H9 (cell line): Measurements from ENCODE around the gene IGF2BP3. TPM values are rescaled to one million over a fixed set of nuclear protein-coding genes. Genes with fewer than 3 reads are reported as not detected.

Experiments
- DNase-seq: peaks from one replicate; pipeline ENCODE4 v3.0.0-alpha.2; 2017
- H2AFZ ChIP-seq: one replicate; pipeline ENCODE4 v1.6.1; 2013; ENCODE audit warnings: mild to moderate bottlenecking, low read length, control low read depth, moderate library complexity
- H2AK5ac ChIP-seq: 2 replicates; pipeline ENCODE4 v1.6.1; 2013; ENCODE audit warnings: low read length, control low read depth, mixed read lengths; ENCODE audit not compliant: insufficient read length
- H2BK120ac ChIP-seq: one replicate; pipeline ENCODE4 v1.6.1; 2013; ENCODE audit warnings: low read depth, mild to moderate bottlenecking, low read length, control low read depth, inconsistent platforms; ENCODE audit not compliant: poor library complexity, severe bottlenecking
- H2BK12ac ChIP-seq: 2 replicates; pipeline ENCODE4 v1.6.1; 2013; ENCODE audit warnings: low read length, control low read depth, mixed read lengths, low read depth; ENCODE audit not compliant: insufficient read length
- H2BK15ac ChIP-seq: 2 replicates; pipeline ENCODE4 v1.6.1; 2013; ENCODE audit warnings: low read depth, low read length, control low read depth
- H2BK20ac ChIP-seq: one replicate; pipeline ENCODE4 v1.6.1; 2013; ENCODE audit warnings: low read depth, mild to moderate bottlenecking, low read length, control low read depth, inconsistent platforms; ENCODE audit not compliant: poor library complexity, severe bottlenecking
- H2BK5ac ChIP-seq: 2 replicates; pipeline ENCODE4 v1.6.1; 2013; ENCODE audit warnings: low read length, control low read depth, mixed read lengths; ENCODE audit not compliant: insufficient read length
- H3K14ac ChIP-seq: 2 replicates; pipeline ENCODE4 v1.6.1; 2013; ENCODE audit warnings: low read length, control low read depth; ENCODE audit not compliant: insufficient read depth
- H3K18ac ChIP-seq: 2 replicates; pipeline ENCODE4 v1.6.1; 2013; ENCODE audit warnings: low read depth, mild to moderate bottlenecking, mixed read lengths, low read length, control low read depth; ENCODE audit not compliant: insufficient read length
- H3K23ac ChIP-seq: 2 replicates; pipeline ENCODE4 v1.6.1; 2013; ENCODE audit warnings: low read length, control low read depth, mixed read lengths, low read depth; ENCODE audit not compliant: insufficient read length
- H3K23me2 ChIP-seq: 2 replicates; pipeline ENCODE4 v1.6.1; 2013; ENCODE audit warnings: low read depth, mild to moderate bottlenecking, mixed read lengths, low read length, control low read depth; ENCODE audit not compliant: insufficient read length, poor library complexity, severe bottlenecking
- H3K27ac ChIP-seq: 2 replicates; pipeline ENCODE4 v1.5.1; 2013; ENCODE audit warnings: low read length, control low read depth, mixed read lengths, low read depth; ENCODE audit not compliant: insufficient read length
- H3K27me3 ChIP-seq: 2 replicates; pipeline ENCODE4 v1.6.1; 2013; ENCODE audit warnings: low read length, control low read depth, inconsistent platforms; ENCODE audit not compliant: insufficient read depth
- H3K4ac ChIP-seq: 2 replicates; pipeline ENCODE4 v1.6.1; 2013; ENCODE audit warnings: low read depth, mild to moderate bottlenecking, control low read depth, inconsistent platforms, low read length, moderate library complexity
- H3K4me1 ChIP-seq: 2 replicates; pipeline ENCODE4 v1.6.1; 2013; ENCODE audit warnings: low read length, control low read depth, inconsistent platforms; ENCODE audit not compliant: insufficient read depth
- H3K4me2 ChIP-seq: 2 replicates; pipeline ENCODE4 v1.6.1; 2013; ENCODE audit warnings: low read length, control low read depth, mixed read lengths; ENCODE audit not compliant: insufficient read length, insufficient read depth
- H3K56ac ChIP-seq: 2 replicates; pipeline ENCODE4 v1.6.1; 2013; ENCODE audit warnings: low read depth, mild to moderate bottlenecking, mixed read lengths, low read length, control low read depth; ENCODE audit not compliant: insufficient read length
- H3K79me1 ChIP-seq: 2 replicates; pipeline ENCODE4 v1.6.1; 2013; ENCODE audit warnings: low read depth, mild to moderate bottlenecking, moderate library complexity, low read length, control low read depth, inconsistent platforms; ENCODE audit not compliant: insufficient read depth, poor library complexity, severe bottlenecking
- H3K79me2 ChIP-seq: 2 replicates; pipeline ENCODE4 v1.6.1; 2013; ENCODE audit warnings: low read length, control low read depth, inconsistent platforms; ENCODE audit not compliant: insufficient read depth
- H3K9ac ChIP-seq: 2 replicates; pipeline ENCODE4 v1.6.1; 2013; ENCODE audit warnings: low read length, control low read depth, mixed read lengths; ENCODE audit not compliant: insufficient read length; ENCODE audit errors: extremely low read depth
- H3K9me3 ChIP-seq: one replicate; pipeline ENCODE4 v1.6.1; 2013; ENCODE audit warnings: low read depth, low read length, inconsistent platforms; ENCODE audit not compliant: control insufficient read depth
- H3T11ph ChIP-seq: one replicate; pipeline ENCODE4 v1.6.1; 2013; ENCODE audit warnings: mild to moderate bottlenecking, low read length, control low read depth, inconsistent platforms
- H4K20me1 ChIP-seq: one replicate; pipeline ENCODE4 v1.6.1; 2013; ENCODE audit not compliant: control insufficient read depth, insufficient read length, insufficient read depth
- H4K5ac ChIP-seq: 2 replicates; pipeline ENCODE4 v1.6.1; 2013; ENCODE audit warnings: low read depth, mild to moderate bottlenecking, mixed read lengths, low read length, control low read depth; ENCODE audit not compliant: insufficient read length
- H4K8ac ChIP-seq: replicated peaks from 2 replicates; pipeline ENCODE4 v1.6.1; 2013; ENCODE audit warnings: low read length, control low read depth, mixed read lengths, low read depth; ENCODE audit not compliant: insufficient read length
- H4K91ac ChIP-seq: 2 replicates; pipeline ENCODE4 v1.6.1; 2013; ENCODE audit warnings: low read depth, mild to moderate bottlenecking, moderate library complexity, mixed read lengths, low read length, control low read depth; ENCODE audit not compliant: insufficient read length
- H3K27ac Mint-ChIP-seq, 3 experiments: 2 replicates in 2 of 3; 3 replicates in 1 of 3; pipeline ENCODE4 v1.8.0; 2020 to 2021; ENCODE audit warnings: mixed read lengths in 3 of 3, mild to moderate bottlenecking in 1 of 3, moderate library complexity in 1 of 3
- H3K27me3 Mint-ChIP-seq: 2 replicates; pipeline ENCODE4 v1.8.0; 2021; ENCODE audit warnings: low read depth, mild to moderate bottlenecking, moderate library complexity, mixed read lengths
- H3K36me3 Mint-ChIP-seq, 3 experiments: 2 replicates in 2 of 3; 3 replicates in 1 of 3; pipeline ENCODE4 v1.8.0; 2020 to 2021; ENCODE audit warnings: low read depth in 3 of 3, mixed read lengths in 3 of 3; ENCODE audit not compliant: insufficient read depth in 1 of 3
- H3K4me1 Mint-ChIP-seq, 2 experiments: 2 replicates each; pipeline ENCODE4 v1.8.0; 2020; ENCODE audit warnings: mixed read lengths in 2 of 2
- H3K4me3 Mint-ChIP-seq, 2 experiments: 2 replicates in 1 of 2; 3 replicates in 1 of 2; pipeline ENCODE4 v1.8.0; 2020 to 2021; ENCODE audit warnings: mild to moderate bottlenecking in 2 of 2, mixed read lengths in 2 of 2, moderate library complexity in 1 of 2
- H3K9me3 Mint-ChIP-seq, 2 experiments: 2 replicates in 1 of 2; 3 replicates in 1 of 2; pipeline ENCODE4 v1.8.0; 2020; ENCODE audit warnings: mild to moderate bottlenecking in 2 of 2, mixed read lengths in 2 of 2, moderate library complexity in 1 of 2
- CTCF ChIP-seq: fragments of 200-600 bp; sonication (generic); conservative IDR thresholded peaks from 3 replicates; pipeline ENCODE4 v1.8.0; 2021; ENCODE audit warnings: antibody characterized with exemption, mild to moderate bottlenecking
- WGBS: extraction: QIAGEN DNeasy Blood & Tissue Kit; methylation state at CpG from one replicate; pipeline ENCODE4 v1.1.7; 2013; ENCODE audit warnings: missing lambda C conversion rate, low lambda C conversion rate, mixed read lengths; ENCODE audit not compliant: insufficient read length; ENCODE audit errors: extremely low coverage; 5-methylcytosine and 5-hydroxymethylcytosine counted together
- total RNA-seq: library from RNA; stranded (reverse); gene quantifications from 2 replicates; pipeline ENCODE4 v1.2.1, GENCODE V29; 2021

IGF2BP3 gene
- total RNA-seq, 1 experiment from 2014 or later = 197 TPM

- H3K4ac ChIP-seq = no peak overlapping the region
- no peak overlapping the region for H4K5ac ChIP-seq
- H3K79me2 ChIP-seq = peaks cover 1% of the 10 kb centered on the region; the same call in 1 of the 2 replicates
- H3K4me1 Mint-ChIP-seq = peaks cover 0 to 6% of the 10 kb centered on the region in 2 experiments; a peak in 1 of 4 replicates
- H3K23ac ChIP-seq = no peak overlapping the region
- H2BK20ac ChIP-seq = no peak overlapping the region
- H3K18ac ChIP-seq = no peak overlapping the region
- H3K27me3 ChIP-seq = no peaks in the 10 kb centered on the region
- H3K14ac ChIP-seq = no peak overlapping the region
- no peak overlapping the region for H2BK12ac ChIP-seq
- WGBS = no CpG with 5 or more reads among the region's 4 CpGs
- no peaks in the 10 kb centered on the region for H3K9me3 ChIP-seq
- no peak overlapping the region for H3T11ph ChIP-seq
- H4K8ac ChIP-seq = no peak overlapping the region
- no peak overlapping the region for H2AFZ ChIP-seq
- H2AK5ac ChIP-seq = no peak overlapping the region
- no peaks in the 10 kb centered on the region for H3K27me3 Mint-ChIP-seq
- H3K79me1 ChIP-seq = no peaks in the 10 kb centered on the region
- H3K27ac Mint-ChIP-seq = peak overlapping the region in 1 of 3 experiments; percentile 5; a peak in 1 of 7 replicates
- H3K4me2 ChIP-seq = no peak overlapping the region
- no peaks in the 10 kb centered on the region for H3K4me1 ChIP-seq
- H2BK15ac ChIP-seq = no peak overlapping the region
- no peak for TF ChIP-seq CTCF
- no peak overlapping the region for H4K91ac ChIP-seq
- no peak for DNase-seq
- H2BK120ac ChIP-seq = no peak overlapping the region
- H3K36me3 Mint-ChIP-seq = peaks cover 13 to 61% (median 47%) of the 10 kb centered on the region in 3 experiments; a peak in 6 of 7 replicates
- H3K23me2 ChIP-seq = no peaks in the 10 kb centered on the region
- H3K9ac ChIP-seq = no peak overlapping the region
- H3K56ac ChIP-seq = no peak overlapping the region
- H3K9me3 Mint-ChIP-seq = no peaks in the 10 kb centered on the region
- no peak overlapping the region for H3K4me3 Mint-ChIP-seq
- H3K27ac ChIP-seq = no peak overlapping the region
- H4K20me1 ChIP-seq = peaks cover 2% of the 10 kb centered on the region
- no peak overlapping the region for H2BK5ac ChIP-seq
Observed at GRCh38 chr7:23397241-23397640, 73.0 kb downstream of the IGF2BP3 start.
